ENCODE data around the gene CDX1.

CDX1 gene

DNA sequence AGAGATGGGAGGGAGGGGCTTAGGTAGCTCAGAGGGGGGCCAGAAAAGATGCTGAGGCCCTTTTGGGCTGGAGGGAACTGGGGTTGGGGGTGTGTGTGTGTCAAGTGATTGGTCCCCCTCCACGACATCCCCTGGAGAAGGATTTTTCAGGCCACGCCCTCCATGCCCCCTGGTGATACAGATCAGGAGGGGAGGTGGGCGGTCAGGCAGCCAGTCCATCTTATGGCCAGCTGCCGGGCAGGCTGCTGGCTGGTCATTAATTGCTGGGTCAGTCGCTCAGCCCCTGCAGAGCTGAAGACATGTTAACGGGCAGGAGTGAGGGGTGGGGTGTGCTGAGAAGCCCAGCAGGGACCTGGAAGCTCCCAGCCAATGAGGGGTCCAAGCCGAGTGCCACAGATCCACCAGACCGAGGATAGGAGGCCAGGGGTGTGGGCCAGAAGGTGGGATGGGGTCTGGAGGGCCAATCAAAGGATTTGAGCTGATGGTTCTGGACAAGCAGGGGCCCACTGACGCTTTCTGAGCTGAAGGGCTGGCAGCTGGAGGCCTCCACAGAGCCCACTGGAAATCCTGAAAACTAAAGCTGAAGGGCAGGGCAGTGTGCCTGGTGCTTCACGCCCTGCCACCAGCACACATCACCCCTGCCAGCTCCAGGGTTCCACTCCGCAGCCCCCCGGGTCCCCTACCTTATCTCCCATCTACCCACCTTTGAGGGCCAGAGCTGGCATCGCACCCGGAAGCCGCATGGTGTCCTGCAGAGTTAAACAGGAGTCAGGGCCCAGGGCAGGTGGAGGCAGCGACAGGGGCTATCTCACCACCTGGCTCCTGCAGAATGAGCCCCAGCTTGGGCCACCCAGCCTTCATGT is 30.0 kb upstream of the CDX1 start:
- TF ChIP-seq, protein P1, sequence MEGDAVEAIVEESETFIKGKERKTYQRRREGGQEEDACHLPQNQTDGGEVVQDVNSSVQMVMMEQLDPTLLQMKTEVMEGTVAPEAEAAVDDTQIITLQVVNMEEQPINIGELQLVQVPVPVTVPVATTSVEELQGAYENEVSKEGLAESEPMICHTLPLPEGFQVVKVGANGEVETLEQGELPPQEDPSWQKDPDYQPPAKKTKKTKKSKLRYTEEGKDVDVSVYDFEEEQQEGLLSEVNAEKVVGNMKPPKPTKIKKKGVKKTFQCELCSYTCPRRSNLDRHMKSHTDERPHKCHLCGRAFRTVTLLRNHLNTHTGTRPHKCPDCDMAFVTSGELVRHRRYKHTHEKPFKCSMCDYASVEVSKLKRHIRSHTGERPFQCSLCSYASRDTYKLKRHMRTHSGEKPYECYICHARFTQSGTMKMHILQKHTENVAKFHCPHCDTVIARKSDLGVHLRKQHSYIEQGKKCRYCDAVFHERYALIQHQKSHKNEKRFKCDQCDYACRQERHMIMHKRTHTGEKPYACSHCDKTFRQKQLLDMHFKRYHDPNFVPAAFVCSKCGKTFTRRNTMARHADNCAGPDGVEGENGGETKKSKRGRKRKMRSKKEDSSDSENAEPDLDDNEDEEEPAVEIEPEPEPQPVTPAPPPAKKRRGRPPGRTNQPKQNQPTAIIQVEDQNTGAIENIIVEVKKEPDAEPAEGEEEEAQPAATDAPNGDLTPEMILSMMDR (IDR thresholded peaks at IDR 0.05; ENCODE audit: low read depth, low read length): no peak

DNA sequence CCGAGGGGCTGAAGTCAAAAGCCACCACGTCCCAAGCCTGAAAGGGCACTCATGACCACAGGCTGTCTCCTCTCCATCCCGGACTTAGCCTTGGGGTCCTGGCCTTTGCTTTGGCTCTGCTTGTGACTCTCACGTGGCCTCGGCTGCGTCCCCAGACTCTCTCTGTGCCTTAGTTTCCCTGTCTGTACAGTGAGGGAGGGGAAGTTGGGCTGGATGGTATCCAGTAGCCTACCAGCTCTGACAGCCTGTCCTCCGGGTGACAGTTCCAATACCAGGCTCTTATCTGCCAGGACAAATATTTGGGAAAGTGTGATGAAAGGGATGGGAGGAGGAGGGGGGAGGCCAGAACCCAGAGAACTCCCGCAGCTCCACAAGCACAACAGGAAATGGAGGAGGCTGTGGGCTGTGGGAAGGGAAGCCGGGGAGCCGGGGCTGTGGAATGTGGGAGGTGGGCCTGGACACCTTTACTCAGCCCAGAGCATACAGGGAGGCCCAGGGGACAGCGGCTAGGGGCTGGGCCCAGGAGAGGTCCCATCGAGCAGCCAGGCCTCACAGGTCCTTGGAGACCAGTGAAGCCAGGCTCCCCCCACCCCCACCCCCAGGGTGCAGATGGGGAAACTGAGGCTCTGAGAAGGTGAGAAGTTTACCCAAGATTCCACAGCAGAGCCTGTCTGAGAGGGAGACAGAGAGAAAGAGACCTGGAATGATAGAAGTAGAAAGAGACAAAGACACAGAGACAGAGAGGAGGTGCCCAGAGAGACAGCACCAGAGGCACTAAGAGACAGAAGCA is 29.2 kb upstream of the CDX1 start:
- no peak overlapping the region for H3K4me3 ChIP-seq (replicated peaks in 1 of 2; ENCODE audit: low read depth in 2 of 2, low read length in 2 of 2)
- DNase-seq (ENCODE audit: low read depth in 2 of 2): peak in 1 of 2 donors; percentile 60
- TF ChIP-seq, protein P1 (IDR thresholded peaks at IDR 0.05; ENCODE audit: low read depth, low read length): no peak

More for the DNA sequence above, 30.0 kb upstream of the CDX1 start:
- no peak for DNase-seq (ENCODE audit: low read depth in 2 of 2)
- H3K4me3 ChIP-seq (replicated peaks in 1 of 2; ENCODE audit: low read depth in 2 of 2, low read length in 2 of 2): no peak overlapping the region

DNA sequence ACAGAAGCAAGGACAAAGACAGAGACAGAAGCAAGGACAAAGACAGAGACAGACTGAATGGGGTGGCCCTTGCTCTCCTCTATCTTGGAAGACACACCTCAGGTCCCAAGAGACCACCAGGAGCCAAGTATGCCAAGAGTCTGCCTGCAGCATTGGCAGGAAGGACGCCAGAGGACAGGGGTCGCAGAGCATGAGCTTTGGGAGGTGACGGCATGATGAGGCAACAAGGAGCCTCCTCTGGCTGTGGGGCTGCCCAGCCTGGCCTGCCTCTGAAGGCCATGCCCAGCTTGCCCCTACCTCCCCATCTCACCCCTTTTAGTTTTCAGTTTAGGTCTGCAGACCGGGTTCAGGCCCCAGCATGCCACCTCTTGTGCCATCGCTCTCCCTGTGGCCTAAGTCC is 28.6 kb upstream of the CDX1 start:
- TF ChIP-seq, protein P1 (IDR thresholded peaks at IDR 0.05; ENCODE audit: low read depth, low read length): no peak
- H3K4me3 ChIP-seq (replicated peaks in 1 of 2; ENCODE audit: low read depth in 2 of 2, low read length in 2 of 2): no peak overlapping the region
- DNase-seq (ENCODE audit: low read depth in 2 of 2): peak; percentile 59 to 69

DNA sequence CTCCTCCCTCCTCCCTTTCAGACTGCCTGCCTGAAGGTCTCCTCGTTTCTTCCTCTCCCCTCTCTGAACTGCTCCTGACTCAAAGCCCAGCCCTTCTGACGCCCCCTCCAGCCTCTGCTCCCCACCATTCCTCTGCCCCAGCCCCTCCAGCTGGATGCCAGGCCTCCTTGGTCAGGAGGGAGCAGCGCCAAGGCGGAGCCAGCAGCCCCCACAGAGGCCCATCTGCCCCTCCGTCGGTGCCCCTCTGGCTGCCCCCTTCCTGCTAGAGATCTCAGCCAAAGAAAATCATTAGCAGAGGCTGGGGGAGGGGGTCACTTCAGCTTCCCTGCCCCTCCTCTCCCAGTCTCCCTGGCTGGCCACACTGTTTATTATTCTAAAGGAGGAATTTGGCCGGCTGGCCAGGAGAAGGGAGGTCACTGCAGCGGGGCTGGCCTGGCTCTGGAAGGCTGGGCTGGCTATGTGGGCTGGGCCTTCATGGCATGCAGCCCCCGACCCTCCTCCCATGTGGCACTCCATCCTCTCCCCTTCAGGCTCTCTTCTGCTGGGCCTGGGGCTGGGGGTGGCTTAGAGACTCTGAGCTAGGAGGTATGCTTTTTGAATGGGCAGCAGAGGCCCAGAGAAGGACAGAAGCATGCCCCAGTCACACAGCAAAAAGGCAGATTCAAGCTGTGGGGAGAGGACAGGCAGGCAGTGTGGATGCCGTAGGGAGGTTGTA is 27.9 kb upstream of the CDX1 start:
- TF ChIP-seq, protein P1 (IDR thresholded peaks at IDR 0.05; ENCODE audit: low read depth, low read length): no peak
- peak; percentile 76 to 87 for DNase-seq (ENCODE audit: low read depth in 2 of 2)
- H3K4me3 ChIP-seq (replicated peaks in 1 of 2; ENCODE audit: low read depth in 2 of 2, low read length in 2 of 2): no peak overlapping the region

DNA sequence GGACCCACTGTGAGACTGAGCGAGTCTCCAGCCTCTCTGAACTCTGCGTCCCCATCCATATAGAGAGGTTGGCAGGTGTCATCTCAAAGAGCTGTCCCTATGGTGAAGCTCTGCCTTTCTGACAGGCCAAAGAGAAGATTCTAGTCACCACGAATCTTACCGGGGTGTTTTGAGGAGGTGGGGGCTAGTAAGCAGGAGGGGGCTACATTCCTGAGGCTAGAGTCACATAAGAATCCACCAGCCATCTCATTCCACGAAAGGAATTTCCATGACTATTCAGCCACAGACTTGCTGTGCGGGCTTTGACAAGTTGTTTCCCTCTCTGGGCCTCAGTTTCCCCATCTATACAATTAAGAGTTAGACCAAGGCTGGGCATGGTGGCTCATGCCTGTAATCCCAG is 27.2 kb upstream of the CDX1 start:
- DNase-seq (ENCODE audit: low read depth in 2 of 2): peak in 1 of 2 donors; percentile 81
- TF ChIP-seq, protein P1 (IDR thresholded peaks at IDR 0.05; ENCODE audit: low read depth, low read length): no peak
- H3K4me3 ChIP-seq (replicated peaks in 1 of 2; ENCODE audit: low read depth in 2 of 2, low read length in 2 of 2): no peak overlapping the region

DNA sequence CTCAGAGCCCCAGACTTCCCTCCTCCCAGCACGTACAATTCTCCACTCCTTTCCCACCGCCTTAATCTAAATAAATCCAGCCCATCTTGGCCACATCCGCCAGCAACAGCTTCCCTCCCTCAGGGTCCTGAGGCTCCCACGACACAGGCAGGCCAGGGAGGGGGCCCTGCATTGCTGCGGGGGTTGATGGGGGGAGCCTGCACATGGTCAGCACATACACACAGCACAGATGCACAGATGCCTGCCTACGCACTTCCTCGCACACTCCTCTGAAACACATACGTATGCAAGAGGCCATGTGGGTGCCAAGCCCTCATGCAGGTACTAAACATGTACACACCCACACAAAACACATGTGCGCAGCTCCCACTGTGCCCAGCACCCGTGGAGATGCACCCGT is 25.7 kb upstream of the CDX1 start:
- TF ChIP-seq, protein P1 (IDR thresholded peaks at IDR 0.05; ENCODE audit: low read depth, low read length): no peak
- peak; percentile 57 to 77 for DNase-seq (ENCODE audit: low read depth in 2 of 2)
- H3K4me3 ChIP-seq (replicated peaks in 1 of 2; ENCODE audit: low read depth in 2 of 2, low read length in 2 of 2): no peak overlapping the region
